ENCODE results near the gene CDYL2.
A peak's percentile ranks its signal among the peaks of the same experiment; 100 is the strongest.
"Not testable (repeated sequence)": the region's sequence is repeated elsewhere in the genome, so short reads cannot be mapped to it uniquely, and the experiment has no call there.

Gene CDYL2

GRCh38 chr16:80804526-80805383 lies at the start of gene CDYL2:
TSS of gene CDYL2 (minus strand) at chr16:80804598. CDS start at chr16:80804173, 425 bp downstream.
- DNase-seq = peak; percentile 44

GRCh38 chr16:80852261-80852872 lies 48.0 kb upstream of the CDYL2 start:
- DNase-seq = no peak

GRCh38 chr16:80851831-80852230 lies 47.4 kb upstream of the CDYL2 start:
- DNase-seq = no peak

- DNase-seq = no peak
These were observed 46.4 kb upstream of the CDYL2 start for GRCh38 chr16:80850757-80851156.

- DNase-seq = no peak
These were observed 44.5 kb upstream of the CDYL2 start for GRCh38 chr16:80848862-80849261.

GRCh38 chr16:80846680-80847079 lies 42.3 kb upstream of the CDYL2 start:
- DNase-seq = no peak

- no peak for DNase-seq
These were observed 41.9 kb upstream of the CDYL2 start for GRCh38 chr16:80846275-80846674.

- no peak for DNase-seq
These were observed 40.0 kb upstream of the CDYL2 start for GRCh38 chr16:80844395-80844794.

GRCh38 chr16:80841231-80841630 lies 36.8 kb upstream of the CDYL2 start:
- DNase-seq = no peak

- no peak for DNase-seq
These were observed 33.2 kb upstream of the CDYL2 start for GRCh38 chr16:80837533-80838147.

- no peak for DNase-seq
These were observed 32.4 kb upstream of the CDYL2 start for GRCh38 chr16:80836846-80837245.

- no peak for DNase-seq
These were observed 31.8 kb upstream of the CDYL2 start for GRCh38 chr16:80836202-80836601.

- DNase-seq = no peak
These were observed 26.6 kb upstream of the CDYL2 start for GRCh38 chr16:80831039-80831438.

- no peak for DNase-seq
These were observed 24.1 kb upstream of the CDYL2 start for GRCh38 chr16:80828495-80828894.

GRCh38 chr16:80827007-80827406 lies 22.6 kb upstream of the CDYL2 start:
- no peak for DNase-seq

- DNase-seq = no peak
These were observed 21.0 kb upstream of the CDYL2 start for GRCh38 chr16:80825365-80825758.

GRCh38 chr16:80824623-80825364 lies 20.4 kb upstream of the CDYL2 start:
- peak; percentile 9 for DNase-seq

- DNase-seq = no peak
These were observed 15.6 kb upstream of the CDYL2 start for GRCh38 chr16:80819988-80820387.

GRCh38 chr16:80816356-80816755 lies 12.0 kb upstream of the CDYL2 start:
- DNase-seq = no peak

GRCh38 chr16:80815278-80815677 lies 10.9 kb upstream of the CDYL2 start:
- not testable (repeated sequence) for DNase-seq

- DNase-seq = no peak
These were observed 8.2 kb upstream of the CDYL2 start for GRCh38 chr16:80812593-80812992.

GRCh38 chr16:80809366-80809765 lies 5.0 kb upstream of the CDYL2 start:
- DNase-seq = no peak

GRCh38 chr16:80807906-80808305 lies 3.5 kb upstream of the CDYL2 start:
- no peak for DNase-seq

Measured in stimulated activated naive CD4-positive, alpha-beta T cell treated with Interleukin-2 at 50 U/mL for 16 hours (primary cell).